ENCODE measurements around the gene RAB11A. TPM values are rescaled to one million over a fixed set of nuclear protein-coding genes. Genes with fewer than 3 reads are reported as not detected.

RAB11A gene
- total RNA-seq, 3 donors from 2014 or later, result 214 to 330 (median 320) TPM

DNA sequence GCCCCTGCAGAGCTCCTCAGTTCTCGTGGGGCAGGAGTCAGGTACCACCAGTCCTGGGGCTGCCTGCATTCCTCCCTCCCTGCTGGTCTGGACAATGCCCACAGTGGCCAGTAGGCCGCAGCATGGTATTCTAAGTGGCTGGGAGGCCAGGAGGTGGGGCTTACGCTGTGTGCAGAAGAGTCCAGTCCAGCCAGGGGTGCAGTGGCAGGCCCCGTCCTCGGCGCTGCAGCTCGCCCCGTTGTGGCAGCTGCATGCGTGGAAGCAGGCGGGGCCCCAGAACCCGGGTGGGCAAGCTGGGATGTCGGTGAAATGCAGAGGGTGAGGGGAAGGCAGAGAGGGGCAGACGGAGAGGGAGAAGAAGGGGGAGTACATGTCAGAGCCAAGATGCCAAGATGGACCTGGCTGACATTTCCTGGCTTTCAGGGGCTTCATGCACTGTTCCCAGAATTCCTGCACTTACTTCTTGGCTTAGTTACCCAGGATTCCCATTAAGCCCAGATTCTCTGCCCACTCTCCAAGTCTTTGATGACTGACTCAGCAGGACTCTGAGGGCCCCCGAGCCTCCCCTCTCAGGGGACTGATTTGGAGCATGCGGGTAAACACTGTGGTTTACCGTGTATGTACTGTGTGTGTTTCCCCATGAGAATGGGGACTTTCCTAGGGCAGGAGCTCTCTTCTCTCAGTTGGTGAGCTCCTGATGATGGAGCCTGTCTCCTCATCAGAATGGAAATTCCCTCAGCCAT is 47.5 kb downstream of the RAB11A start:
- Histone ChIP-seq H3K4me3 (no peak overlapping the region), H3K36me3 (ENCODE audit: low read depth) (no peaks in the 10 kb centered on the region), H3K9me3 (no peaks in the 10 kb centered on the region), H3K4me1 (ENCODE audit: low read depth) (peaks cover 2% of the 10 kb centered on the region)
- TF ChIP-seq, protein P1, sequence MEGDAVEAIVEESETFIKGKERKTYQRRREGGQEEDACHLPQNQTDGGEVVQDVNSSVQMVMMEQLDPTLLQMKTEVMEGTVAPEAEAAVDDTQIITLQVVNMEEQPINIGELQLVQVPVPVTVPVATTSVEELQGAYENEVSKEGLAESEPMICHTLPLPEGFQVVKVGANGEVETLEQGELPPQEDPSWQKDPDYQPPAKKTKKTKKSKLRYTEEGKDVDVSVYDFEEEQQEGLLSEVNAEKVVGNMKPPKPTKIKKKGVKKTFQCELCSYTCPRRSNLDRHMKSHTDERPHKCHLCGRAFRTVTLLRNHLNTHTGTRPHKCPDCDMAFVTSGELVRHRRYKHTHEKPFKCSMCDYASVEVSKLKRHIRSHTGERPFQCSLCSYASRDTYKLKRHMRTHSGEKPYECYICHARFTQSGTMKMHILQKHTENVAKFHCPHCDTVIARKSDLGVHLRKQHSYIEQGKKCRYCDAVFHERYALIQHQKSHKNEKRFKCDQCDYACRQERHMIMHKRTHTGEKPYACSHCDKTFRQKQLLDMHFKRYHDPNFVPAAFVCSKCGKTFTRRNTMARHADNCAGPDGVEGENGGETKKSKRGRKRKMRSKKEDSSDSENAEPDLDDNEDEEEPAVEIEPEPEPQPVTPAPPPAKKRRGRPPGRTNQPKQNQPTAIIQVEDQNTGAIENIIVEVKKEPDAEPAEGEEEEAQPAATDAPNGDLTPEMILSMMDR (IDR thresholded peaks at IDR 0.05), result no peak
- ATAC-seq (peak; percentile 77), DNase-seq (peak in 2 of 3 donors; percentile 33 to 45)
- intact Hi-C loops (cut with DNase I, micrococcal nuclease), result no loop called here

DNA sequence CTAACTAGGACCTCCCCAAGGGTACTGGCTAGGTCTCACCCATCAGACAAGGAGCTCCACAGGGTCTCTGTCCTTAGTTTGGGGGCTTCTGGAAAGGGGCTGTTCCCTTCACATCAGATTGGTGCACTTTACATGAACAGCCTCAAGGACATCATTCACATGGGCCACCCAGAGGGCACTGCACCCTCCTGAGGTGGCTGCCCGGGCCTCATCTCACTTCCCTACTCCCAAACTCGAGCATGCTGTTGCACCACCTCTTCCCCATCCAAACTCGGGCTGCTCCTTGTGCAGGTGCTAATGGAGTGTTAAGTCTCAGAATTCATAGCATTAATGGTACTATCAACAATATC is 48.1 kb downstream of the RAB11A start:
- intact Hi-C loops (cut with DNase I, micrococcal nuclease), result no loop called here

GRCh38 chr15:65917936-65918335 is 48.6 kb downstream of the RAB11A start:
- ATAC-seq, result no peak
- no peaks in the 10 kb centered on the region for H3K36me3 ChIP-seq (ENCODE audit: low read depth)
- intact Hi-C loops (cut with DNase I, micrococcal nuclease), result no loop called here
- H3K9me3 ChIP-seq, result no peaks in the 10 kb centered on the region
- TF ChIP-seq, protein P1 (IDR thresholded peaks at IDR 0.05), result no peak
- peaks cover 2% of the 10 kb centered on the region for H3K4me1 ChIP-seq (ENCODE audit: low read depth)
- DNase-seq, result no peak
- no peak overlapping the region for H3K4me3 ChIP-seq

More for the DNA sequence above, 48.1 kb downstream of the RAB11A start:
- Histone ChIP-seq H3K4me3 (no peak overlapping the region), H3K4me1 (ENCODE audit: low read depth) (peaks cover 2% of the 10 kb centered on the region), H3K9me3 (no peaks in the 10 kb centered on the region), H3K36me3 (ENCODE audit: low read depth) (no peaks in the 10 kb centered on the region)
- TF ChIP-seq, protein P1 (IDR thresholded peaks at IDR 0.05), result no peak
- no peak for DNase-seq
- ATAC-seq, result no peak

- Histone ChIP-seq H3K9me3 (no peaks in the 10 kb centered on the region), H3K4me3 (no peak overlapping the region), H3K4me1 (ENCODE audit: low read depth) (peaks cover 2% of the 10 kb centered on the region), H3K36me3 (ENCODE audit: low read depth) (no peaks in the 10 kb centered on the region)
- intact Hi-C loops (cut with DNase I, micrococcal nuclease), result no loop called here
- no peak for DNase-seq
- TF ChIP-seq, protein P1 (IDR thresholded peaks at IDR 0.05), result no peak
- no peak for ATAC-seq
Observed at GRCh38 chr15:65918357-65918920, 49.1 kb downstream of the RAB11A start.

DNA sequence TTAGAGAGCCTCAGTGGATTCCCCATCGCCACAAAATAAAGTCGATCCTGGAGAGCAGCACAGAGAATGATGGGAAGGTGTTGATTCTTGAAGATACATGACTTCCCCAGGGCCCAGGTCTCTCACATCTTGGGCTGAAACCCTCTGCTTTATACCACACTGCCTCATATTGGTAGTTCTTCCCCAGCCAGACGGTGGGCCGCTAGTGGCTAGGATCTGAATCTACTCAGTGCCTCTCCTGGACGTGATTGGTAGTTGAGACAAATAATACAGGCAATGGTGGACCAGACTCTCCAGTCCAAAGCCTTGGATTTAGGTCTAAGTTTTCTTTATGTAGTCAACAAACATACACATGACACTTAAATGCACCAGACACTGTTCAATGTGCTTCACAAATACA is 49.7 kb downstream of the RAB11A start:
- intact Hi-C loops (cut with DNase I, micrococcal nuclease), result no loop called here
- H3K4me3 ChIP-seq, result no peak overlapping the region
- DNase-seq (no peak), ATAC-seq (no peak)
- H3K36me3 ChIP-seq (ENCODE audit: low read depth), result no peaks in the 10 kb centered on the region
- peaks cover 2% of the 10 kb centered on the region for H3K4me1 ChIP-seq (ENCODE audit: low read depth)
- no peaks in the 10 kb centered on the region for H3K9me3 ChIP-seq
- TF ChIP-seq, protein P1 (IDR thresholded peaks at IDR 0.05), result no peak
